Prostate gland (tissue), 2 donors: ENCODE results near the gene ARL6IP5.

Source experiments
- CTCF ChIP-seq, 4 experiments: fragments of 200-600 bp in 2 of 4; fragments of 450-650 bp in 2 of 4; sonication (generic) in 2 of 4; IDR thresholded peaks; 1 replicate in 3 of 4; 2 replicates in 1 of 4; pipeline ENCODE4 v1.5.1; 2016 to 2019; ENCODE audit warnings: antibody characterized with exemption in 4 of 4, mild to moderate bottlenecking in 2 of 4, moderate library complexity in 2 of 4
- POLR2A ChIP-seq: fragments of 450-650 bp; IDR thresholded peaks from one replicate; pipeline ENCODE4 v1.6.1; 2016; ENCODE audit warnings: antibody characterized with exemption, mild to moderate bottlenecking
- POLR2AphosphoS5 ChIP-seq: sonication (generic); formaldehyde crosslinking; IDR thresholded peaks from one replicate; pipeline ENCODE4 v1.6.1; 2017; ENCODE audit warnings: antibody characterized with exemption

DNA sequence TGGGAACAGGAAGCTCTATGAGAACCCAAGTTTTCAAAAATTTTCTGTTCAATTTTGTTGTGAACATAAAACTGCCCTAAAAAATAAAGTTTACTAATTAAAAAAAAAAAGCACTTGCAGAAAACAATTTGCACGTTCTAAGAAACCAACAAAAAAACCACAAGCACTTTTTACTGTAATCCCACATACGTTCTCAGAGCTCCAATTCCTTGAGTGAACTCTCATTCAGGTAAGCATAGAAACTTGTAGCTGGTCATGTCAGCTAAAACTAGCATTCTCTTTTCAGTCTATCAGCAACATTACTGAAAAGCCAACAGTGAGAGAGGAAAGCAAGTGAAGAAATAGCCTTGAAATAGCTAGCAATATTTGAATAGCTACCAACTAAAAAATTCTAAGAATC lies 21.1 kb upstream of the ARL6IP5 start:
- TF ChIP-seq CTCF (IDR thresholded peaks at IDR 0.05) (no peak), POLR2AphosphoS5 (no peak), POLR2A (no peak)
